ENCODE results near the gene FAM200B.
A peak's percentile ranks its signal among the peaks of the same experiment; 100 is the strongest.

FAM200B gene

DNA sequence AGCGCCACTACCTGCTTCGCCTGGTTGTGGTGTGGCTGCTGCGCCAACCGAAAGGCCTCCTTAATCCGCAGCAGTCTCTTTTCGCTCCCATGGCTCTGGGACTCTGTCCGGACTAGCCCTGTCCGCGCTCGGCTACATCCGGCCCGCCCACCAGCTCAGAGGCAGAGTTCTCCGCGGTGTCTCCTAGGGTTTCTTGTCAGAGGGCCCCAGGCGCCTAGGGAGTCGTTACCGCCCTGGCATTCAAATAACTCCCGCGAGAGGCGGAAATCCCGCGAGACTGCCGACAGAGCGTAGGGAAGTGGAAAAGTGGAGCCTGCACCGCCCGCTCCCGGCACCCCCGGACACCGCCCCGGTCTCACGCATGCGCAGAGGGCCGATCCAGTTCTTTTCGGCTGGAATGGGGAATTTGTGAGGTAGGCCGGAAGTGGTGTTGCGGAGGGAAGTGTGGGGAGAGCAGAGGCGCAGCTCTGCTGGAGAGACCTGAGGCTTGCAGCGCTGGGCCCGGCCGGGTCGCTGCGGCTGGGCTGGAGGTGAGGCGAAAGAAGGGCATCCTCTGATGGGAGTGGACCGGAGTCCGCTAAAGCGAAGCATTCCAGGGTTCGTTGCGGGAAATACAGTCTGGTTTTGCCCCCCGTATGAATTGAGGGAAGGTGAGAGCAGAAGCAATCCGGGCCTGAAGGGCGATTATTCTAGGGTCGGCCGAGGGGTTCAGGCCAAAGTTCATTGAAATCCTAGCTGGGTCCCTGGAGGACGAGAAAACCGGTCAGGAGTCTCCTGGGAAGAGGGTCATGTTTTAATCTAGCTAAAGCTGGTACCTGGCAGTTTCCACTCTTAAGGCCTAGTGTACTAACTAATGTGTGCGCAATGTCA is at the start of gene FAM200B:
FAM200B (plus strand) TSS at position 456 of the 870 bp plus-strand sequence. CDS start 5,151 bp downstream, outside the sequence.
- DNase-seq (ENCODE audit: low read depth in 4 of 4, low spot score in 1 of 4): peak; percentile 95 to 99 (median 98)

DNA sequence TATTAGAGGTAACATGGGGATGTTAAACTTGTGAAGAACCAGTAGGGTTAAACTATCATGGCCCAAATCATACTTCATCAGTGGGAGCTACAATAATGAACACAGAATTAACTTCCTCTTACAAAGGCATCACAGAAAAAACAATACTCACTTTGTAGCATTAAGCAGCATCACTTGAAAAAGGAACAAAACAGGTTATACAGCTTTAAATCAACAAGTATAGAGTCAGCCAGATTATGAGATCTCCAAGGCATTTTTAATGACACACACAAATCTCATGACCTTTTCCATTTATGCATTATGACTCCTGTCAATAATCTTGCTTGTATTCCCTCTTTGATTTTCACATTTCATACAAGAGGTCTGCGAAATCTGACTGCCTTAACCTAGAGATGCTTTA is 44.8 kb upstream of the FAM200B start:
- DNase-seq (ENCODE audit: low read depth in 4 of 4, low spot score in 1 of 4): no peak

DNA sequence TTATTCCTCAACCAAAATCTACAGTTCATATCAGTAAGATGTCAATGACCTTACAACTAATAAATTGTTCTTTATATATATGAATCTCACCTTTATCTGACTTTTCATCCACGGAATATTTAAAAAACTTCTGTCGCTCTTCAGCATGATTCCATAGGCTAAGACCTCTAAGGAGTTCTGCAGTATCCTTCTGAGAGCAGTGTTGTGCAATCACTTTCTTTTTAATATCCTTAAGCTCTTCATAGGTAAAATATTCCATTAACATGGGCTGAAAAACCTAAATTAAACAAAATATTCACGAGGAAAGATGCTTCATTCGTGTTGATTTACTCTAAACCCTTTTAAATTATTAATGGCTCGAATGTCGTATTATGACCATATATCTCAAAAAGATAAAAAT is 43.2 kb upstream of the FAM200B start:
- no peak for DNase-seq (ENCODE audit: low read depth in 4 of 4, low spot score in 1 of 4)

DNA sequence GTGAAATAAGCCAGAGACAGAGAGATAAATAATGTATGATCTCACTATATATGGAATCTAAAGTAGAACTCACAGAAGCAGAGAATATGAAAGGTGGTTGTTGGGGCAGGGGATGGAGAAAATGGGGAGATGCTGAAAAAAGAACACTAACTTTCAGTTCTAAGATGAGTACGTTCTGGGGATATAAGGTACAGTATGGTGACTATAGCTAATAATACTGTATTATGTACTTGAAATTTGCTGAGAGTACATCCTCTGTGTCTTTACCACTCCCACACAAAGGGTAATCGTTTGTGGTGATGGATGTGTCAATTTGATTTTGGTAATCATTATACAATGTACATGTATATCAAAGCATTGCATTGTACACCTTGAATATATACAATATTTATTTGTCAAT is 33.0 kb upstream of the FAM200B start:
- DNase-seq (ENCODE audit: low read depth in 4 of 4, low spot score in 1 of 4): no peak

DNA sequence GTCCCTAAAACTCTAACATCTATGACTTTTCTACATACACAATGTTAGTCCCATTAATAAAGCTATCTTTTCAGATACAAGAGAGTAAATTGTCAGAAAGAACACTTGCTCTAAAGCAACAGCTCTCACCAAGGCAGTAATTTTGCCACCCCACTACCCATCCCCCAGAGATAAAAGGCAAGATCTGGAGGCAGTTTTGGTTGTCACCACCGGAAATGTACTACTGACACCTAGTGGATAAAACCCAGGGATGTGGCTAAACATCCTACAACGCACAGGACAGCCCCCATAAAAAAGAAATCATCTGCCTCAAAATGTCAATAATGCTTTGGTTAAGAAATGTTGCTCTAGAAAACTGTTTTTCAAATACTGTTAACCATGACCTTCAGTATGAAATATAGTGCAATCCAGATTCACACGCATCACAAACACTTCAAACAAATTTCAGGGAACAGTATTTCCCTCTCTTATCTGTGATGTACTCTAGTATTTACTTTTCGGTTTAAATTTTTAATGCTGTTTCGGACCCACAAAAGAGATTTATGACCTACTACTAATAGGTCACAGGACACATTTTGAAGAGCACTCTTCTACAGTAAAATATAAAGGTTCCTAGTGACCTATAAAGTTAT is 31.6 kb upstream of the FAM200B start:
- DNase-seq (ENCODE audit: low read depth in 4 of 4, low spot score in 1 of 4): peak in 3 of 4 experiments; percentile 23 to 36 (median 26)

DNA sequence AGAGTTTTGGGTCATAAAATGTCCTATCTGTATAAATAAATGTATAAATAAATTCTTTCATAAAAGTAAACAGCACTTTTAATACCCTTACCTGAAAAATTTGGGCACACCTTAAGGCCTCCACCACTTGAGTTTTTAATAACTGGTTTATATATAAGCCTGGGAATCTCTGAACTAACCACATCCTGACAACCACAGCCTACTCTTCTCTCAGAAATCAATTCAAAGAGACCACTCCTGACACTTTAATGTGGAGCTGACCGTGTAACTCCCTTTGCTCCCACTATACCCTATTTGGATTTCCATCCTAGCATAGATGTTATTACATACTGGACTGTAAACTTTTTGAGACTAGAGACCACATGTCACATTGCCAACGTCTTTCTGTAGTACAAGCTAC is 30.0 kb upstream of the FAM200B start:
- no peak for DNase-seq (ENCODE audit: low read depth in 4 of 4, low spot score in 1 of 4)

DNA sequence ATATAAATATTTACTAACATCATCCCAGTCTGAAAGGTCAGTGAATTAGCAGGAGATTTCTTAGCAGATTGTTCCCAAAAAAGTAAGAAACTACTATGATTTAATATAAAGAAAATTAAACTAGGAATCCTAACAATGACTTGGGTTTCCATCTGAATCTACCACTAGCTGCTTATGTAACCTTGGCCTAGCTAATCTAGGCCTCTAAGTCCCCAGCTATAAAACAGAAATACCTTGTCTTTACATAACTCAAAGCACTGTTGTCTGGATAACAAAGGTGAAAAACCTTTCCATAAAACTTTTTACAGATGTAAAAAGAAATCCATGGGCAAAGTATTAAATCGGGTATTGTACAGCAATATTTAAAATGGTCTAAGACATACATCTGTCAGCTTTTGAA is 29.4 kb upstream of the FAM200B start:
- no peak for DNase-seq (ENCODE audit: low read depth in 4 of 4, low spot score in 1 of 4)

DNA sequence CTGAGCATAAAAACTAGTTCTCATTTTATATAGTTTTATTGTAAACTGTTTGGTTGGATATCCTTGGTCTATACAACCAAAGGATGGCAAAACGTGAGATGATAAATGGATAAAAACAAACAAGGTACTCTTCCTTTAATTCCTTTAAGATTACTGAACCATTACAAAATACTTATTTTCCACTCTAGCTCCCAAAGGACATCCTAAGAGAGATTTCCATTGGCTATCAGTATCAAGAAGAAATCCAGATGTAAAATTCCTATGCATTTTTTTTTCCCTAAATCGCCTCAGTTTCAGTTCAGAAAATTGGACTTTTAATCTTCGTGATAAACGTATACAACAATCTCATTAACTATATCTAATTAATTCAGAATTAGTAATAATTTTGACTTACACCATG is 28.8 kb upstream of the FAM200B start:
- no peak for DNase-seq (ENCODE audit: low read depth in 4 of 4, low spot score in 1 of 4)

DNA sequence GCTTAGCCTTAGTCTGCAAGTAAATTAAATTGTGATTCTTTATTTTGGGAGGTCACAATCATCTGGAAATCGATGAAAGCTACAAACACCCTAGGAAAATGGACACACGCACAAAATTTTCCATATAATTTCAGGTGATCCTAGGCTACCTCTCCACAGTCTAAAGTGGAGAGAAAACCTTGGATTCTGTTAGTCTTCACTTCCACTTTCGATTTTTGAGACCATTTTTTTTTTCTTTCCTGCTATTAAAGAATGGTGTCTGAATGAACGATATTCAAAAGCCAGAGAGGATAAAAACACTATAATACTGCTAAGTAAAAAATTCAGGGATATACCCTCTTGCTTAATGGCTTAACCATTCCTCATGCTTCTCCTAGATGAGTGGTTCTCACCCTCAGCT is 28.2 kb upstream of the FAM200B start:
- DNase-seq (ENCODE audit: low read depth in 4 of 4, low spot score in 1 of 4): no peak

DNA sequence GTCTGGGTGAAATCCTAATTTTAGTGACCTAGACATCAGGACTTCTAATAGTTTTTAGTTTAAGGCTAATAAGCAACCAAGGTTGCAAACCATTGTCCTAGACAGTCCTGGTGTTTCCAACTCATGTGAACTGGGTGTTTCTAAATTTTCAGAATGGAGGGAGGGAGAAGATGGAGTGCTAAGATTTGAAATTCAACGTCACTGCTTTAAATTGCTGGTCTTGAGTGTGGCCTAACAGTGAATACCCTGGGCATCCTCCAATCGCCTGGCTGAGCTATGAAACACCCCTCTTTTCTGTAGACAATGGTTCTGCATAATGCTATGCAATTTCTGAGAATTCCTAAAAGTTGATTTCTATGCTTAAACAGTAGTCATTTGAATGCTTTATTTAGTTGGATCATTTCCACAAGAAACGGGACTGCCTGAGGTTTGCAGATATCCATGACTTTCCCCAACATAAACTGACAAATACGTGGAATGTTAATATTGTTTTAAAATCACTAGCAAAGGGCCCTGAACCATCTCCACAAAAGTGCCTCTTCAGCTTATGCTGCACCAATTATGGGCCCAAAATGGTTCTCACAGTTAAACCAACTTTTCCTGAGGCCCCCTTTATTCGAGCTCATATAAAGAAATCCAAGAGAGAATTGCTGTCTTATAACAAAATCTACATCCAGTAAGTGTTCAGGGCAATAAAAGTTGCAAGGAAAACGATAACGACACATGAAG is 27.6 kb upstream of the FAM200B start:
- no peak for DNase-seq (ENCODE audit: low read depth in 4 of 4, low spot score in 1 of 4)

DNA sequence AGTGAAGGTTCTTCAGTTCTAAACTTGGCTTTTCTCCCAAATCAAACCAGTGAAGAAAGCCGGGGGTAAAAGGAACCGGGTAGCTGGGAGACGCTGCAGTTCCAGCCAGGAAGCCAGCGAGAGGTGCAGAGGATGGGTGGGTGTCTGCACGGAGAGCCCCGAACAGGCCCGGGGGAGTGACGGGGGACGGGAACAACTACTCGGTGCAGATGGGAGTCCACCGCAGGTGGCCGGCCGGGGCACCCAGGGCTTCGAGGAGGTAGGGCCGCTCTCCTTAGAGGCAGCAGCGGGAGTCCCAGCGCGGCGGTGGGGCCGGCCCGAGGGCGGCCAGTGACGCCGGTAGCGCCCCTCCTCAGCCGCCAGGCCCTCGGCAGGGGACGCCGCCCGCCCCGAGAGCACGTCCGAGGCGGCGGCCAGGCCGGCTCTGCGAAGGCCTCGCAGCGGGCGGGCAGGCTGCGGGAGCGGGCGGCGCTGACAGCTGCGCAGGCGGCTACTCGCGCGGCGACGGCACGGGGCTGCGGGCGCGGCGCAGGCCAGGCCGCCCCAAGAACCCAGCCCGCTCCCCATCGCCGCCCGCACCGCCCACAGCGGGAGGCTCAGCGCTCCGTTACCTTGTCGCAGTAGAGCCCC is 26.9 kb upstream of the FAM200B start:
- peak in 2 of 4 experiments; percentile 13 to 35 for DNase-seq (ENCODE audit: low read depth in 4 of 4, low spot score in 1 of 4)

DNA sequence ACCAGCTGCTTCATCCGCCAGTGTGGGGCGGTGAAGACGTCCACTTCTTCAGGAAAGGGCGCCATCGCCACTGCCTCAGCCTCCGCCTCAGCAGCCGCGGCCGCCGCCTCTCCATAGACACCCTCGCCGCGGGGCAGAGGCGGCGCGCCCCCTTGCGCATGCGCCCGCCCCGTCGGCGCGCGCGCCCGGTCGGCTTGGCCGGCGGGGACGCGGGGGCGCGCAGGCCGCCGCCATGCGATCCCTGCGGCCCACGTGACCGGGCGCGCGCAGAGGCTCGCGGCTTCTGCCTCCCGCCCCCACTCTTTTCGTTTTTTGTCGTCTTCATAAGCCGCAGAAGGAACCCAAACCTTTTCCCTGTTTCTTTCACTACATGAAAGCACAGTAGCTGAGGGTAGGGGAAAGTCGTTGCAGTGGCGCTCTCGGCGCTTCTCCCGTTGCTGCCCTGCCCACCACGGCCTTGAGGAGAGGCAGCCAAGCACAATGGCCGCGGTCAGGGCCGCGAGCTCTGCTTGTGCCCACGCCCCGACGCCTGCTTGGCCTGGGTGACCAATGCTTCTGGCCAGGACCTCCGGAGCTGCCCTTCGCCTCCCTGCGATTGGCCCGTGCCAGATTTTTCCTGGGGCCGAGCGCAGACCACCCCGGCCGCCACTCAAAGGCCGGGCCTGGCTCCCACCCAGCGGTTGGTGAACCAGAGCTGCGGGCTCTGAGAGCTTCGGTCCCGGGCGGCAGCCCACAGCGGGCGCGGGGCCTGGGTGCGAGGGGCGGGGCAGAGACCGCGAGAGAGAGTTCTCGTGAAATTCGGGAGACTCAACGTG is 26.2 kb upstream of the FAM200B start, which contains the start of gene FBXL5:
FBXL5 (minus strand) TSS at position 135 of the 815 bp plus-strand sequence; CDS start at position 65, 70 bp downstream.
- peak; percentile 50 to 73 (median 57) for DNase-seq (ENCODE audit: low read depth in 4 of 4, low spot score in 1 of 4)

DNA sequence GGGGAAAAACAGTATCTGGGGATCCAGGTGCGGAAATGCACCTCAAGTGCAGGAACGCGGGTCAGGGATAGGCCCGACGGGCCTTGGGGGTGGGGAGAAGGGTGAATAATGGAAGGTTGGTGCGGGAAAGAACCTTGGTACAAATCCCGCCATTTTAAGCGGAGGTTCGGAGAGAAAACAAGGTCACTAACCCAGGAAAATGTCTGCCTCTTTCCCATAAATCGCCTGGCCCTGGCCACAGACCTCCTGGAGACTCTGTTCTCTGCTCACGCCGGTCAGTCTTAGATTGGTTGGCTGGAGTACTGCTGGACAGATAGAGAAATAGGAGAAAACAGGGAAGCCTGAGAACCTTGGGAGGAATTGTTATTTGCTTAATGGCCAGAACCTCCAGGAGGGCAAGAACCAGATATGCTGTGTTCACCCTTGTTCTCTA is 25.6 kb upstream of the FAM200B start:
- no peak for DNase-seq (ENCODE audit: low read depth in 4 of 4, low spot score in 1 of 4)

DNA sequence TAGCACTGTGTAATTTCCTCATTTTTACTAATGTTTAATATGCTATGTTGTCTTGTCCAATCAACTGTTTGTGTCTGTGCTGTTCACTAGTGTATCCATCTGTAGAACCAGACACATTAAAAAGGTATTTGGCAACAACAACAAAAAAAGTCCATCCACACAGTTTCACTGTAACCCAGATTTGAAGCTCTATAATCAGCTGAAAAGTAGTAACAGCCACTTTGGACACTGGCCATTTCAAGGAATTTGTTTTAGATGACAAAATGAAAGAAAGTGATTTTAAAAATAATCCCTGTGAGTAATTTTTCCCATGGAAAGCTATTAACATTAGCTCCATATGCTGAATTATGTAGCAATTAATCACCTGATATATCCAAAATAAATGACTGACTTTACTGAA is 24.3 kb upstream of the FAM200B start:
- no peak for DNase-seq (ENCODE audit: low read depth in 4 of 4, low spot score in 1 of 4)

DNA sequence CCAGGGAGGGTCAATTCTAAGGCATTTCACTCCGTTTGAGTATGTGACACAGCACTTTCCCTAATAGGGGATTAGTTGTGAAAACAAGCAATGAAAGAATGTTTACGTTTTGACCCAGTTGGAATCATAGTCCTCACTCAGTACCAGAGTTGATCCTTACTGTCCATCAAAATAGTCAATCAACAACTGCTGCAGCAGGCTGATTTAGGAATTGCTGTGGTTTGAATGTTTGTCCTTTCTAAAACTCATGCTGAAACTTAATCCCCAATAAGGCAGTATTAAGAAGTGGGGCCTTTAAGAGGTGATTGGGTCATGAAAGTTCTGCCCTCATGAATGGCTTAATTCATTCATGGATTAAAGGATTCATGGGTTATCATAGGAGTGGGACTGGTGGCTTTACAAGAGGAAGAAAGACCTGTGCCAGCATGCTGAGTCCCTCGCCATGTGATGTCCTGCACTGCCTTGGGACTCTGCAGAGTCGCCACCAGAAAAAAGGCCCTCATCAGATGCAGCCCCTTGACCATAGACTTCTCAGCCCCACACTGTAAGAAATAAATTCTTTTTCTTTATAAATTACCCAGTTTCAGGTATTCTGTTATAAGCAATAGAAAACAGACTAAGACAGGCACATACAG is 23.4 kb upstream of the FAM200B start:
- DNase-seq (ENCODE audit: low read depth in 4 of 4, low spot score in 1 of 4): no peak

DNA sequence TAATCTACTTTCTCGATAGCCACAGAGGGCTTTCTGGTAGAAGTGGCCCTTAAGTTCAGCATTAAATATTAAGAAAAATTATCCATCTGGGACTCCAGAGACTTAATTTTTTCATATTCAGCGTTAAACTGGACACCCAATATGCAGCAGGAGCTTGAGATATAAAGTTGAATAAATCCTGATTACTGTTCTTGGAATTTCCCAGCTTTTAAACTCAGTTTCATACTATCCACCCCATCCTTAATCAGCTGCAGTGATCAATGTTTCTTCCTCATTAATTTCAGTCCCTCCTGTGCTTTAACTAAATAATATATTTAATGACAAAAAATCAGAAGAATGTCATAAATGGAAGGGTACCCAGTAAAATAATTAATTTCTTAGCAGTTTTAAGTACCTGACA is 22.8 kb upstream of the FAM200B start:
- DNase-seq (ENCODE audit: low read depth in 4 of 4, low spot score in 1 of 4): no peak

DNA sequence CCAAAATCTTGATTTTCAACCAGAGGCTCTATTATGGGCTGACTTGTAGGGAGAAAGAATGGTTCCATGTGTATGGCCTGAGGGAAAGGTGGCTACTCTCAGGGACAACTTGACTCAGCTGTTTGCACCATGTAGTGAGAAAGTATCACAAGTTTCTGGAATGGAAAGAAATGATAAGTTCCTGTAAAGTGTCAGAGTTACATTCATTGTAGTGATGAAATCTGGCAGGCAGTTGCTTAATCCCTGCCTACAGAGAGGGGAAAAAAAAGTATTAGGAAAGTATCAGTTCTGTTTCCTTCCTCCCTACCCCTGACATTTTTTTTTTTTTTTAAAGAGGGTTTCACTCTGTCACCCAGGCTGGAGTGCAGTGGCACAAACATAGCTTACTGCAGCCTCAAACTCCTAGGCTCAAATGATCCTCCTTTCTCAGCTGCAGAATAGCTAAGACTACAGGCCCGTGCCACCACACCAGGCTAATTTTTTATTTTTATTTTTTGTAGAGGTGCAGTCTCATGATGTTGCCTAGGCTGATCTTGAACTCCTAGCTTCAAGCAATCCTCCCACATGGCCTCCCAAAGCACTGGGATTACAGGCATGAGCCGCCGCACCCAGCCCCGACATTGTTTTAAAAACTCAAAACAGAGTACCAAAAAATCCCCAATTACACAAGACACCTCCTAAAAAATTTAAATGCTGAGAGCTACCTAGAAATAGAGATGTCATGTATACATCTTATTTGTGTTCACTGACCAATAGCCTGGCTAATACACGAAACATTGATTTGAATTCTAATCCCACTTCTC is 21.7 kb upstream of the FAM200B start:
- DNase-seq (ENCODE audit: low read depth in 4 of 4, low spot score in 1 of 4): no peak

DNA sequence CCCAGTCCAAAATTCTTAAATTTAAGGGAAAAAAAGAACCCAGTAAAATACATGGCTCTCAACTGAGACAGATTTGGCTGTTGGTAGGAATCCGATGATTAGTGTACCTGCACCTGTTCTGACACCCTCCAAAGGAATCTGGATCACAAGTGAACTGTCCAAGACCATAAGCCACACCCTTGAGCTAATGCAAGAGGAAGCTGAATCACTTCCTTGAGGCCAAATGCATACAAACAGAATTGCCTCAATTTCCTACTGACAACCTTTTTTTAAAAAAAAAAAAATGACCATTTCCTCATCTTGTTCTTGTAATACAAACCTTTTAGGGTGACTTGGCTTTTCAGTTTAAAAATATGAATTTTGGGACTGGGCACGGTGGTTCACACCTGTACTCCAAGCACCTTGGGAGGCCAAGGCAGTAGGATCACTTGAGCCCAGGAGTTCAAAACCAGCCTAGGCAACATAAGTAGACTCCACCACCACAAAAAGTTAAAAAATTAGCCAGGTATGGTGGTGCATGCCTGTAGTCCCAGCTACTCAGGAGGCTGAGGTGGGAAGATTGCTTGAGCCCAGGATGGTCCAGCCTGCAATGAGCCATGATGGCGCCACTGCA is 15.8 kb upstream of the FAM200B start:
- no peak for DNase-seq (ENCODE audit: low read depth in 4 of 4, low spot score in 1 of 4)

DNA sequence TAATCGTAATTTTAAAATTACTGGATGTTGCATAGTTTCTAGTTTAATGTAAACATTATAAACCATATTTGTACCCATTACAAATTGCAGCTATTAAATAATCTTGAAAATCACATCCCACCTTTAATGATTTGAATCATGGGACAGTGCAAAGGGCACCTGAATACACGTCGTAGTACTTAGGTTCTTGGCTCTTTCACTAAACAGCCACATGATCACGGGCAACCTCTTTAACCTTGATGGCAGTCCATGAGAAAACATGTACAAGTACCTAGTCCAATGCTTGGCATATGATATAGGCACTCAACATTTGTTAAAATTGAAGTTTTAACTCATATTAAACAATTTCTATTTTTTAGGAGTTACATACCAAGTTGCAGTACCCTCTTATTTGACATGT is 14.6 kb upstream of the FAM200B start:
- no peak for DNase-seq (ENCODE audit: low read depth in 4 of 4, low spot score in 1 of 4)

Measured in stimulated activated CD4-positive, alpha-beta T cell treated with anti-CD3 and anti-CD28 coated beads, Interleukin-1b, Interleukin-23, amount 100 ng/mL, for 24 hours (primary cell).